Mesendoderm (in vitro differentiated cells): Measurements from ENCODE around the gene INTS3.

Experiments used
- DNase-seq: peaks from one replicate; pipeline ENCODE4 v3.0.0; 2013
- H2AK5ac ChIP-seq: 2 replicates; pipeline ENCODE4 v1.6.1; 2013; ENCODE audit warnings: low read length, inconsistent platforms
- H2BK120ac ChIP-seq: 2 replicates; pipeline ENCODE4 v1.6.1; 2013; ENCODE audit warnings: low read depth, mild to moderate bottlenecking, low read length, moderate library complexity, mixed read lengths
- H2BK15ac ChIP-seq: replicated peaks from 2 replicates; pipeline ENCODE4 v1.6.1; 2013; ENCODE audit warnings: low read depth, mild to moderate bottlenecking, moderate library complexity
- H2BK5ac ChIP-seq: 2 replicates; pipeline ENCODE4 v1.6.1; 2013; ENCODE audit warnings: low read length, inconsistent platforms
- H3K18ac ChIP-seq: 2 replicates; pipeline ENCODE4 v1.6.1; 2013; ENCODE audit warnings: mild to moderate bottlenecking, low read length, mixed read lengths
- H3K23ac ChIP-seq: one replicate; pipeline ENCODE4 v1.6.1; 2013; ENCODE audit warnings: low read length
- H3K27ac ChIP-seq: 2 replicates; pipeline ENCODE4 v1.5.1; 2013; ENCODE audit warnings: low read depth, mild to moderate bottlenecking, inconsistent platforms, low read length, moderate library complexity
- H3K27me3 ChIP-seq: 2 replicates; pipeline ENCODE4 v1.6.1; 2013; ENCODE audit warnings: low read length, control low read depth, mild to moderate bottlenecking, inconsistent platforms; ENCODE audit not compliant: insufficient read depth, poor library complexity
- H3K36me3 ChIP-seq: 2 replicates; pipeline ENCODE4 v1.6.1; 2013; ENCODE audit warnings: low read length, inconsistent platforms; ENCODE audit not compliant: control insufficient read depth, insufficient read depth
- H3K4ac ChIP-seq: one replicate; pipeline ENCODE4 v1.6.1; 2013; ENCODE audit warnings: low read depth, mild to moderate bottlenecking, low read length, moderate library complexity
- H3K4me1 ChIP-seq: 2 replicates; pipeline ENCODE4 v1.6.1; 2013; ENCODE audit warnings: low read depth, low read length, inconsistent platforms; ENCODE audit not compliant: control insufficient read depth
- H3K4me2 ChIP-seq: 2 replicates; pipeline ENCODE4 v1.6.1; 2013; ENCODE audit warnings: low read length
- H3K4me3 ChIP-seq: 2 replicates; pipeline ENCODE4 v1.5.1; 2013; ENCODE audit warnings: mild to moderate bottlenecking, low read length
- H3K56ac ChIP-seq: one replicate; pipeline ENCODE4 v1.6.1; 2013; ENCODE audit warnings: low read length
- H3K79me1 ChIP-seq: 2 replicates; pipeline ENCODE4 v1.6.1; 2013; ENCODE audit warnings: low read length, inconsistent platforms
- H3K79me2 ChIP-seq: 2 replicates; pipeline ENCODE4 v1.6.1; 2013; ENCODE audit warnings: mild to moderate bottlenecking, low read length; ENCODE audit not compliant: control insufficient read depth, insufficient read depth
- H3K9ac ChIP-seq: 2 replicates; pipeline ENCODE4 v1.6.1; 2013; ENCODE audit warnings: low read length, inconsistent platforms
- H4K5ac ChIP-seq: one replicate; pipeline ENCODE4 v1.6.1; 2013; ENCODE audit warnings: low read length
- H4K8ac ChIP-seq: one replicate; pipeline ENCODE4 v1.6.1; 2013; ENCODE audit warnings: low read depth, mild to moderate bottlenecking, control low read depth, low read length, moderate library complexity
- WGBS: extraction: QIAGEN DNeasy Blood & Tissue Kit; methylation state at CpG from one replicate; pipeline ENCODE4 v1.1.7; 2013; ENCODE audit warnings: low lambda C conversion rate, missing lambda C conversion rate; ENCODE audit not compliant: insufficient coverage; ENCODE audit errors: extremely low coverage; 5-methylcytosine and 5-hydroxymethylcytosine counted together

The INTS3 gene

GRCh38 chr1:153752571-153753195, 24.8 kb downstream of the INTS3 start:
- H3K18ac ChIP-seq, result no peak overlapping the region
- no peaks in the 10 kb centered on the region for H3K4me1 ChIP-seq
- no peak overlapping the region for H3K9ac ChIP-seq
- no peak overlapping the region for H4K8ac ChIP-seq
- no peaks in the 10 kb centered on the region for H3K27me3 ChIP-seq
- H3K36me3 ChIP-seq, result peaks cover 17% of the 10 kb centered on the region
- H3K56ac ChIP-seq, result no peak overlapping the region
- no peak overlapping the region for H4K5ac ChIP-seq
- H2BK5ac ChIP-seq, result no peak overlapping the region
- H2BK120ac ChIP-seq, result no peak overlapping the region
- no peaks in the 10 kb centered on the region for H3K79me1 ChIP-seq
- DNase-seq, result no peak
- H2AK5ac ChIP-seq, result no peak overlapping the region
- no peak overlapping the region for H3K4me2 ChIP-seq
- no peak overlapping the region for H2BK15ac ChIP-seq
- no peak overlapping the region for H3K4ac ChIP-seq
- no peak overlapping the region for H3K4me3 ChIP-seq
- no CpG with 5 or more reads among the region's 8 CpGs for WGBS
- H3K23ac ChIP-seq, result no peak overlapping the region
- no peak overlapping the region for H3K27ac ChIP-seq
- no peaks in the 10 kb centered on the region for H3K79me2 ChIP-seq

- Histone ChIP-seq H4K5ac (no peak overlapping the region), H3K23ac (no peak overlapping the region), H3K18ac (no peak overlapping the region), H3K9ac (no peak overlapping the region), H3K27ac (no peak overlapping the region), H3K79me2 (no peaks in the 10 kb centered on the region), H3K27me3 (no peaks in the 10 kb centered on the region), H3K4me2 (no peak overlapping the region), H3K4ac (no peak overlapping the region), H3K4me3 (no peak overlapping the region), H3K36me3 (peaks cover 12% of the 10 kb centered on the region), H2BK5ac (no peak overlapping the region), H3K79me1 (no peaks in the 10 kb centered on the region), H2AK5ac (no peak overlapping the region), H2BK120ac (no peak overlapping the region), H4K8ac (no peak overlapping the region), H2BK15ac (no peak overlapping the region), H3K4me1 (no peaks in the 10 kb centered on the region), H3K56ac (no peak overlapping the region)
- WGBS, result no CpG with 5 or more reads among the region's 2 CpGs
- no peak for DNase-seq
Observed at GRCh38 chr1:153754266-153754665, 26.4 kb downstream of the INTS3 start.

GRCh38 chr1:153760440-153760839, 32.6 kb downstream of the INTS3 start:
- Histone ChIP-seq H3K4me1 (no peaks in the 10 kb centered on the region), H3K23ac (no peak overlapping the region), H3K79me2 (no peaks in the 10 kb centered on the region), H3K27me3 (no peaks in the 10 kb centered on the region), H2BK120ac (no peak overlapping the region), H3K36me3 (peaks cover 18% of the 10 kb centered on the region), H4K5ac (no peak overlapping the region), H2BK5ac (no peak overlapping the region), H4K8ac (no peak overlapping the region), H3K4me2 (no peak overlapping the region), H3K27ac (no peak overlapping the region), H3K79me1 (no peaks in the 10 kb centered on the region), H3K56ac (no peak overlapping the region), H3K4ac (no peak overlapping the region), H3K4me3 (no peak overlapping the region), H3K9ac (no peak overlapping the region), H3K18ac (no peak overlapping the region), H2AK5ac (no peak overlapping the region), H2BK15ac (no peak overlapping the region)
- DNase-seq, result no peak
- WGBS, result no CpG with 5 or more reads among the region's 4 CpGs

GRCh38 chr1:153763365-153764225, 35.7 kb downstream of the INTS3 start:
- no peak overlapping the region for H3K56ac ChIP-seq
- no peaks in the 10 kb centered on the region for H3K4me1 ChIP-seq
- H3K27ac ChIP-seq, result no peak overlapping the region
- peaks cover 26% of the 10 kb centered on the region for H3K36me3 ChIP-seq
- no peaks in the 10 kb centered on the region for H3K79me1 ChIP-seq
- H3K4ac ChIP-seq, result no peak overlapping the region
- no peak overlapping the region for H3K23ac ChIP-seq
- no peak overlapping the region for H4K8ac ChIP-seq
- no peaks in the 10 kb centered on the region for H3K79me2 ChIP-seq
- no peak for DNase-seq
- no peak overlapping the region for H3K4me3 ChIP-seq
- no peak overlapping the region for H2BK120ac ChIP-seq
- H4K5ac ChIP-seq, result no peak overlapping the region
- H2AK5ac ChIP-seq, result no peak overlapping the region
- H2BK5ac ChIP-seq, result no peak overlapping the region
- H3K4me2 ChIP-seq, result no peak overlapping the region
- H3K9ac ChIP-seq, result no peak overlapping the region
- H2BK15ac ChIP-seq, result no peak overlapping the region
- H3K18ac ChIP-seq, result no peak overlapping the region
- no peaks in the 10 kb centered on the region for H3K27me3 ChIP-seq
- no CpG with 5 or more reads among the region's 7 CpGs for WGBS

GRCh38 chr1:153764310-153764709, 36.5 kb downstream of the INTS3 start:
- no peak overlapping the region for H4K8ac ChIP-seq
- no peak overlapping the region for H3K23ac ChIP-seq
- H3K36me3 ChIP-seq, result peaks cover 26% of the 10 kb centered on the region
- H3K9ac ChIP-seq, result no peak overlapping the region
- no peaks in the 10 kb centered on the region for H3K79me2 ChIP-seq
- H2BK120ac ChIP-seq, result no peak overlapping the region
- H2BK15ac ChIP-seq, result no peak overlapping the region
- no peak overlapping the region for H2AK5ac ChIP-seq
- no peak overlapping the region for H3K18ac ChIP-seq
- H3K79me1 ChIP-seq, result no peaks in the 10 kb centered on the region
- no peak overlapping the region for H4K5ac ChIP-seq
- DNase-seq, result no peak
- no peak overlapping the region for H2BK5ac ChIP-seq
- no peak overlapping the region for H3K27ac ChIP-seq
- no CpG with 5 or more reads among the region's 5 CpGs for WGBS
- H3K4ac ChIP-seq, result no peak overlapping the region
- H3K4me3 ChIP-seq, result no peak overlapping the region
- no peak overlapping the region for H3K56ac ChIP-seq
- no peaks in the 10 kb centered on the region for H3K27me3 ChIP-seq
- H3K4me1 ChIP-seq, result no peaks in the 10 kb centered on the region
- H3K4me2 ChIP-seq, result no peak overlapping the region
